Spleen (tissue), 7 donors: ENCODE data around the gene SIAH1.

Source experiments
- POLR2A ChIP-seq, 3 donors: fragments of 450-650 bp; IDR thresholded peaks; one replicate each; pipeline ENCODE4 v1.5.1; 2017; ENCODE audit warnings: antibody characterized with exemption in 3 of 3, mild to moderate bottlenecking in 1 of 3
- TF ChIP-seq, protein P1 (sequence below), 11 experiments: fragments of 200-600 bp in 7 of 11; fragments of 450-650 bp in 4 of 11; sonication (generic) in 4 of 11; IDR thresholded peaks in 8 of 11; conservative IDR thresholded peaks in 3 of 11; 1 replicate in 7 of 11; 2 replicates in 4 of 11; pipeline versions ENCODE4 v1.4.0 to v1.8.0; 2016 to 2021; ENCODE audit warnings: antibody characterized with exemption in 11 of 11, inconsistent platforms in 4 of 11, mild to moderate bottlenecking in 1 of 11
- donor health status: DM: no; HTN: no; CAD: no; lungs with moderate emphysema.
- donor health status: DM: no; HTN: no; CAD: no.
- donor health status: DM: no; HTN: no; CAD: no.

DNA sequence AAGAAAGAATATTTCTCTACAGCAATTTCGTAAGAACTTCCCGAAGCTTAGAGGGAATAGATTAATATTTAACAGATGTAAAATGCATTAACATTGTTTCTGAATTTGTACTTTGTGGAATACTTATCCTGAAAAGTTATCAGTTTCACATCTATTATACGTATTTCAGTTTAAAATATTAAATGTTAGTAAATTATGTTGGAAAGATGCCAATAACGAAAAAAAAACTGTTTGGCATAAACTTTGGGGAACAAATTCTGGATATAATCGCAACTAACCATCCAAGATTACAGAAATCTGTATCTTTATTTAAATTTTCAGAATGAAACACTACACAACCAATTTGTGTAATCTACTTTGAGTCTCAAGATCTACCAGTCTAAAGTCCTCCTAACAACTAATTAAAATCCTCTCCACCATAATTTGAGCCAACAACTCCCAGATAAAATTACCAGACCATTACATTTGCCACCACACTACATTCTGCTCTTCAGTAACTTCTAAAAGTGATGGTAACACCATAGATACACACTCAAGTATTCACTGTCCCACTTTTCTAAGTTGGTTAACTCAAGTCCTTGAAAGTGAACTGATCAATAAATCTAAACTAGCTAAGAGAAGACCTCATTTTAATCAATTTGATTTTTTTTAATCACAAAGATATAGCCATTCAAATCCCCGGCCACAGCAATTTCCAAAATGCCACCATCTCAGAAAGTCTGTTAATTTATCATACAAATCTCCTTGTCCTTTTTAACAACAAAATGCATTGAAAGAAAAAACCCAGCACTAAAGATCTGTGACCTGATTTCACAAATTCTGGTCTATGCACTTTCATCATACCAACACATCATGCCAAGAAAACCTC is 2.0 kb downstream of the SIAH1 start:
- no peak for TF ChIP-seq POLR2A (IDR thresholded peaks at IDR 0.05)
- TF ChIP-seq, protein P1, sequence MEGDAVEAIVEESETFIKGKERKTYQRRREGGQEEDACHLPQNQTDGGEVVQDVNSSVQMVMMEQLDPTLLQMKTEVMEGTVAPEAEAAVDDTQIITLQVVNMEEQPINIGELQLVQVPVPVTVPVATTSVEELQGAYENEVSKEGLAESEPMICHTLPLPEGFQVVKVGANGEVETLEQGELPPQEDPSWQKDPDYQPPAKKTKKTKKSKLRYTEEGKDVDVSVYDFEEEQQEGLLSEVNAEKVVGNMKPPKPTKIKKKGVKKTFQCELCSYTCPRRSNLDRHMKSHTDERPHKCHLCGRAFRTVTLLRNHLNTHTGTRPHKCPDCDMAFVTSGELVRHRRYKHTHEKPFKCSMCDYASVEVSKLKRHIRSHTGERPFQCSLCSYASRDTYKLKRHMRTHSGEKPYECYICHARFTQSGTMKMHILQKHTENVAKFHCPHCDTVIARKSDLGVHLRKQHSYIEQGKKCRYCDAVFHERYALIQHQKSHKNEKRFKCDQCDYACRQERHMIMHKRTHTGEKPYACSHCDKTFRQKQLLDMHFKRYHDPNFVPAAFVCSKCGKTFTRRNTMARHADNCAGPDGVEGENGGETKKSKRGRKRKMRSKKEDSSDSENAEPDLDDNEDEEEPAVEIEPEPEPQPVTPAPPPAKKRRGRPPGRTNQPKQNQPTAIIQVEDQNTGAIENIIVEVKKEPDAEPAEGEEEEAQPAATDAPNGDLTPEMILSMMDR (IDR thresholded peaks at IDR 0.05 in 8 of 11, conservative IDR thresholded peaks at IDR 0.05 in 3 of 11) = no peak
